HepG2 (cell line): ENCODE measurements around the gene NPW. TPM values are rescaled to one million over a fixed set of nuclear protein-coding genes. Genes with fewer than 3 reads are reported as not detected.

ENCODE experiments used
- BCL6 ChIP-seq: IDR thresholded peaks from 2 replicates; pipeline ENCODE4 v1.6.1; 2016; ENCODE audit warnings: missing genetic modification reagents, missing compliant biosample characterization
- GZF1 ChIP-seq: sonication (generic); formaldehyde crosslinking; IDR thresholded peaks from 2 replicates; pipeline ENCODE4 v1.5.1; 2020; ENCODE audit warnings: mild to moderate bottlenecking, missing genetic modification reagents
- MEF2D ChIP-seq: sonication (generic); formaldehyde crosslinking; IDR thresholded peaks from 2 replicates; pipeline ENCODE4 v1.5.1; 2020; ENCODE audit warnings: mild to moderate bottlenecking, missing genetic modification reagents
- MXI1 ChIP-seq: IDR thresholded peaks from 3 replicates; pipeline ENCODE4 v1.6.1; 2012; ENCODE audit warnings: low read depth, low read length, inconsistent platforms, borderline replicate concordance
- MYNN ChIP-seq: sonication (generic); formaldehyde crosslinking; IDR thresholded peaks from 2 replicates; pipeline ENCODE4 v1.4.0; 2020; ENCODE audit warnings: mild to moderate bottlenecking, low read depth, missing genetic modification reagents
- POLR2G ChIP-seq: fragments of 200-400 bp; formaldehyde crosslinking; IDR thresholded peaks from 2 replicates; pipeline ENCODE4 v1.6.1; 2018; ENCODE audit warnings: mild to moderate bottlenecking, low read depth, low read length, moderate library complexity
- SMAD1 ChIP-seq: sonication (generic); formaldehyde crosslinking; IDR thresholded peaks from 2 replicates; pipeline ENCODE4 v1.4.0; 2020; ENCODE audit warnings: missing genetic modification reagents, low read depth, mild to moderate bottlenecking, borderline replicate concordance
- ZBTB7B ChIP-seq: sonication (generic); formaldehyde crosslinking; IDR thresholded peaks from 2 replicates; pipeline ENCODE4 v1.4.0; 2020; ENCODE audit warnings: missing genetic modification reagents
- ZNF607 ChIP-seq: sonication (generic); formaldehyde crosslinking; IDR thresholded peaks from 2 replicates; pipeline ENCODE4 v1.5.1; 2020; ENCODE audit warnings: missing genetic modification reagents, mild to moderate bottlenecking, borderline replicate concordance
- ZNF7 ChIP-seq: IDR thresholded peaks from 2 replicates; pipeline ENCODE4 v1.6.1; 2016; ENCODE audit warnings: missing biosample characterization, missing genetic modification reagents
- ZNF720 ChIP-seq: sonication (generic); formaldehyde crosslinking; IDR thresholded peaks from 2 replicates; pipeline ENCODE4 v1.4.0; 2020; ENCODE audit warnings: missing genetic modification reagents
- ZNF747 ChIP-seq: sonication (generic); formaldehyde crosslinking; IDR thresholded peaks from 2 replicates; pipeline ENCODE4 v1.8.1; 2023; ENCODE audit warnings: missing genetic modification reagents, mild to moderate bottlenecking, borderline replicate concordance
- ZNF768 ChIP-seq: sonication (generic); formaldehyde crosslinking; IDR thresholded peaks from 2 replicates; pipeline ENCODE4 v1.4.0; 2020; ENCODE audit warnings: missing genetic modification reagents
- ZNF788 ChIP-seq: sonication (generic); formaldehyde crosslinking; IDR thresholded peaks from 2 replicates; pipeline ENCODE4 v1.5.0; 2020; ENCODE audit warnings: mild to moderate bottlenecking, missing genetic modification reagents, borderline replicate concordance
- ZSCAN9 ChIP-seq: IDR thresholded peaks from 2 replicates; pipeline ENCODE4 v1.6.1; 2016; ENCODE audit warnings: borderline replicate concordance
- polyA plus RNA-seq, 8 experiments: library from polyadenylated mRNA; depleted of rRNA in 3 of 8; stranded (reverse) in 7 of 8; unstranded in 1 of 8; fragments of >200 nt; fragmentation: Illumina TruSeq in 4 of 8; extraction: Trizol in 4 of 8; gene quantifications; 2 replicates each; pipeline versions ENCODE4 v1.2.1 to v1.2.3, GENCODE V29; 2011 to 2016; ENCODE audit warnings: low read depth in 4 of 8, missing spikeins in 1 of 8, mixed read lengths in 1 of 8; ENCODE audit not compliant: insufficient read depth in 1 of 8
- total RNA-seq, 5 experiments: library from RNA; depleted of rRNA; stranded (reverse); fragments of >200 nt; fragmentation: Illumina TruSeq; extraction: Trizol; gene quantifications; 2 replicates each; pipeline ENCODE4 v1.2.3, GENCODE V29; 2016; ENCODE audit warnings: low read depth in 1 of 5
- TF ChIP-seq, protein P1 (sequence below): sonication (generic); formaldehyde crosslinking; IDR thresholded peaks from 2 replicates; pipeline ENCODE4 v1.9.0; 2022; ENCODE audit warnings: missing genetic modification reagents, mild to moderate bottlenecking, borderline replicate concordance
- TF ChIP-seq, protein P2 (sequence below): sonication (generic); formaldehyde crosslinking; IDR thresholded peaks from 2 replicates; pipeline ENCODE4 v1.4.0; 2020; ENCODE audit warnings: missing genetic modification reagents
- TF ChIP-seq, protein P3 (sequence below): IDR thresholded peaks from 2 replicates; pipeline ENCODE4 v1.6.1; 2016; ENCODE audit warnings: mild to moderate bottlenecking, missing biosample characterization, missing genetic modification reagents
- TF ChIP-seq, protein P4 (sequence below): sonication (generic); formaldehyde crosslinking; conservative IDR thresholded peaks from 2 replicates; pipeline ENCODE4 v1.4.0; 2020; ENCODE audit warnings: missing genetic modification reagents

The NPW gene
- total and polyA plus RNA-seq, 2 of the 13 experiments (the other 11 are each of a cell fraction or from before 2014, with no cell fraction given): 0.24 to 0.97 TPM

DNA sequence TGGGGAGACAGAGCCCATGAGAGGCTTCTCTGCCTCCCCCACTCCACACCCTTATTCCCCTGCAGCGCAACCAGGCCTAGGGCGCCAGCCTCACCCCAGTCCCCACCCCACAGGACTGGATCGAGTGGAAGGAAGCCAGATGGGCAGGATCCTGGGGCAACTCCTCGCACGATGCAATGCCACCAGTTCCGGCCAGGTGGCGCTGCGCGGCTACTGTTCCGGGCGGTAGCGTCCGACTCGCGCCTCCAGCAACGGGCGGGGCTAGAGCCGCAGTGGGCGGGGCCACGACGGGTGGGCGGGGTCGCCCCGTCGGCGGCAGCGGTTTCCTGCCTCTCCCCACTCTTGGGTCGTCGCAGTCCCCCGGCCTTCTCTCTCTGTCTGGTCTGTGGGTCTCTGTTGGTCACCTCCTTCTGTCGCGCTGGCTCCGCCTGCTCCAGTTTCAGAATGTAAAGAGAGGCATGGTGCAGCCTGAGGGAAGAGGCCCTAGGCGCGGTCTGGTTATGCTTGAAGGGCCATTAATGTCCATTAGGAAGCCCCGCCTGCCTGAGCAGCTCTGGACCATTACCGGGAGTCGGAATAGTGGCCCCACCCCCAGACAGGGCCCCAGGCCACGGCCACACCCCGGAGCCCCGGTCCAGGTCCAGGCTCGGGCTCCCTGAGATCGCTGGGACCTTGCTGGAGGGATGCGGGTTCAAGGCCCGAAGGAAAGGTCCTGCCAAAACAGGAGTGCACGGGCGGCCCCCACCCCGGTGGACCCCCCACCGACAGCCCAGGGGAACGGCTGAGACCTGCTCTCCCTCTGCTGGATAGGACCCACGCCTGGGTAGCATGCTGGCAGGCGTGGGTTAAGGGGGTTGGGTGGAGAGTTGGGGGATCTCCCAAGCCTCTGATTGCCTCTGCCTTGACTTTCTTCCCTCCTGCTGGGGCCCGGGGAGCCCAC lies 3.8 kb downstream of the NPW start (continued):
- TF ChIP-seq ZBTB7B (CRISPR knock-in tag) (peak; percentile 56; the same call in 1 of the 2 replicates), ZNF7 (no peak), MXI1 (peak; percentile 74; the same call in 1 of the 3 replicates), ZNF607 (CRISPR knock-in tag) (peak; percentile 71; the same call in 1 of the 2 replicates), GZF1 (CRISPR knock-in tag) (peak; percentile 75; the same call in 1 of the 2 replicates), SMAD1 (CRISPR knock-in tag) (no peak; the same call in 1 of the 2 replicates), MYNN (no peak), ZNF788 (no peak), BCL6 (CRISPR knock-in tag) (peak; percentile 29; the same call in 1 of the 2 replicates), MEF2D (CRISPR knock-in tag) (no peak), ZNF747 (CRISPR knock-in tag) (peak; percentile 90), ZNF720 (CRISPR knock-in tag) (no peak), POLR2G (peak; percentile 73), ZNF768 (CRISPR knock-in tag) (no peak), ZSCAN9 (CRISPR knock-in tag) (0 out of 2 replicates have a peak, but pooled peaks have one; percentile 18)
- TF ChIP-seq, protein P1, sequence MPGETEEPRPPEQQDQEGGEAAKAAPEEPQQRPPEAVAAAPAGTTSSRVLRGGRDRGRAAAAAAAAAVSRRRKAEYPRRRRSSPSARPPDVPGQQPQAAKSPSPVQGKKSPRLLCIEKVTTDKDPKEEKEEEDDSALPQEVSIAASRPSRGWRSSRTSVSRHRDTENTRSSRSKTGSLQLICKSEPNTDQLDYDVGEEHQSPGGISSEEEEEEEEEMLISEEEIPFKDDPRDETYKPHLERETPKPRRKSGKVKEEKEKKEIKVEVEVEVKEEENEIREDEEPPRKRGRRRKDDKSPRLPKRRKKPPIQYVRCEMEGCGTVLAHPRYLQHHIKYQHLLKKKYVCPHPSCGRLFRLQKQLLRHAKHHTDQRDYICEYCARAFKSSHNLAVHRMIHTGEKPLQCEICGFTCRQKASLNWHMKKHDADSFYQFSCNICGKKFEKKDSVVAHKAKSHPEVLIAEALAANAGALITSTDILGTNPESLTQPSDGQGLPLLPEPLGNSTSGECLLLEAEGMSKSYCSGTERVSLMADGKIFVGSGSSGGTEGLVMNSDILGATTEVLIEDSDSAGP: peak; percentile 55; the same call in 1 of the 2 replicates
- TF ChIP-seq, protein P2, sequence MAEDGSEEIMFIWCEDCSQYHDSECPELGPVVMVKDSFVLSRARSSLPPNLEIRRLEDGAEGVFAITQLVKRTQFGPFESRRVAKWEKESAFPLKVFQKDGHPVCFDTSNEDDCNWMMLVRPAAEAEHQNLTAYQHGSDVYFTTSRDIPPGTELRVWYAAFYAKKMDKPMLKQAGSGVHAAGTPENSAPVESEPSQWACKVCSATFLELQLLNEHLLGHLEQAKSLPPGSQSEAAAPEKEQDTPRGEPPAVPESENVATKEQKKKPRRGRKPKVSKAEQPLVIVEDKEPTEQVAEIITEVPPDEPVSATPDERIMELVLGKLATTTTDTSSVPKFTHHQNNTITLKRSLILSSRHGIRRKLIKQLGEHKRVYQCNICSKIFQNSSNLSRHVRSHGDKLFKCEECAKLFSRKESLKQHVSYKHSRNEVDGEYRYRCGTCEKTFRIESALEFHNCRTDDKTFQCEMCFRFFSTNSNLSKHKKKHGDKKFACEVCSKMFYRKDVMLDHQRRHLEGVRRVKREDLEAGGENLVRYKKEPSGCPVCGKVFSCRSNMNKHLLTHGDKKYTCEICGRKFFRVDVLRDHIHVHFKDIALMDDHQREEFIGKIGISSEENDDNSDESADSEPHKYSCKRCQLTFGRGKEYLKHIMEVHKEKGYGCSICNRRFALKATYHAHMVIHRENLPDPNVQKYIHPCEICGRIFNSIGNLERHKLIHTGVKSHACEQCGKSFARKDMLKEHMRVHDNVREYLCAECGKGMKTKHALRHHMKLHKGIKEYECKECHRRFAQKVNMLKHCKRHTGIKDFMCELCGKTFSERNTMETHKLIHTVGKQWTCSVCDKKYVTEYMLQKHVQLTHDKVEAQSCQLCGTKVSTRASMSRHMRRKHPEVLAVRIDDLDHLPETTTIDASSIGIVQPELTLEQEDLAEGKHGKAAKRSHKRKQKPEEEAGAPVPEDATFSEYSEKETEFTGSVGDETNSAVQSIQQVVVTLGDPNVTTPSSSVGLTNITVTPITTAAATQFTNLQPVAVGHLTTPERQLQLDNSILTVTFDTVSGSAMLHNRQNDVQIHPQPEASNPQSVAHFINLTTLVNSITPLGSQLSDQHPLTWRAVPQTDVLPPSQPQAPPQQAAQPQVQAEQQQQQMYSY (CRISPR knock-in tag): peak; percentile 62
- TF ChIP-seq, protein P3, sequence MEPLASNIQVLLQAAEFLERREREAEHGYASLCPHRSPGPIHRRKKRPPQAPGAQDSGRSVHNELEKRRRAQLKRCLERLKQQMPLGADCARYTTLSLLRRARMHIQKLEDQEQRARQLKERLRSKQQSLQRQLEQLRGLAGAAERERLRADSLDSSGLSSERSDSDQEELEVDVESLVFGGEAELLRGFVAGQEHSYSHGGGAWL: peak; percentile 26
- TF ChIP-seq, protein P4, sequence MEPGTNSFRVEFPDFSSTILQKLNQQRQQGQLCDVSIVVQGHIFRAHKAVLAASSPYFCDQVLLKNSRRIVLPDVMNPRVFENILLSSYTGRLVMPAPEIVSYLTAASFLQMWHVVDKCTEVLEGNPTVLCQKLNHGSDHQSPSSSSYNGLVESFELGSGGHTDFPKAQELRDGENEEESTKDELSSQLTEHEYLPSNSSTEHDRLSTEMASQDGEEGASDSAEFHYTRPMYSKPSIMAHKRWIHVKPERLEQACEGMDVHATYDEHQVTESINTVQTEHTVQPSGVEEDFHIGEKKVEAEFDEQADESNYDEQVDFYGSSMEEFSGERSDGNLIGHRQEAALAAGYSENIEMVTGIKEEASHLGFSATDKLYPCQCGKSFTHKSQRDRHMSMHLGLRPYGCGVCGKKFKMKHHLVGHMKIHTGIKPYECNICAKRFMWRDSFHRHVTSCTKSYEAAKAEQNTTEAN: no peak
